Dendritic cell treated with granulocyte-macrophage colony-stimulating factor and Interleukin-4, amounts not matched to agents 40 ng/mL and 50 ng/mL, for 4 days (primary cell): ENCODE measurements around the gene RIPPLY3.
A peak's percentile ranks its signal among the peaks of the same experiment; 100 is the strongest.
"Not testable (repeated sequence)": the region's sequence is repeated elsewhere in the genome, so short reads cannot be mapped to it uniquely, and the experiment has no call there.

ENCODE experiments used
- H3K27ac Mint-ChIP-seq: one replicate; pipeline ENCODE4 v1.8.0; 2022; ENCODE audit warnings: mild to moderate bottlenecking, mixed read lengths
- H3K27me3 Mint-ChIP-seq: one replicate; pipeline ENCODE4 v1.8.0; 2022; ENCODE audit warnings: mild to moderate bottlenecking, mixed read lengths
- H3K36me3 Mint-ChIP-seq: one replicate; pipeline ENCODE4 v1.8.0; 2022; ENCODE audit warnings: low read depth, mixed read lengths
- H3K4me1 Mint-ChIP-seq: one replicate; pipeline ENCODE4 v1.8.0; 2022; ENCODE audit warnings: low read depth, mixed read lengths
- H3K4me3 Mint-ChIP-seq: one replicate; pipeline ENCODE4 v1.8.0; 2022; ENCODE audit warnings: mild to moderate bottlenecking, moderate library complexity, mixed read lengths
- H3K9me3 Mint-ChIP-seq: one replicate; pipeline ENCODE4 v1.8.0; 2022; ENCODE audit warnings: mixed read lengths
- intact Hi-C: fragments of 100-400 bp; cut with micrococcal nuclease; formaldehyde crosslinking; loops from one replicate; pipeline ENCODE4 v1.15.0; 2022

The RIPPLY3 gene

GRCh38 chr21:36990508-36991205 lies 15.8 kb upstream of the RIPPLY3 start:
- Mint-ChIP-seq H3K4me1 (peaks cover 6% of the 10 kb centered on the region), H3K27ac (peak overlapping the region; percentile 91), H3K36me3 (no peaks in the 10 kb centered on the region), H3K9me3 (no peaks in the 10 kb centered on the region), H3K4me3 (peak overlapping the region; percentile 79), H3K27me3 (peaks cover 36% of the 10 kb centered on the region)
- intact Hi-C loops, result loop anchor here (5.0 kb wide), 1 partner anchor 82 kb away; the partner anchor contains the start of genes PIGP and TTC3

- Mint-ChIP-seq H3K27ac (no peak overlapping the region), H3K27me3 (peaks cover 38% of the 10 kb centered on the region), H3K9me3 (no peaks in the 10 kb centered on the region), H3K4me1 (peaks cover 6% of the 10 kb centered on the region), H3K36me3 (no peaks in the 10 kb centered on the region), H3K4me3 (no peak overlapping the region)
- intact Hi-C loops, result loop anchor here (5.0 kb wide), 1 partner anchor 80 kb away; the partner anchor contains the start of genes PIGP and TTC3
Observed at GRCh38 chr21:36992671-36993070, 13.8 kb upstream of the RIPPLY3 start.

GRCh38 chr21:36994501-36995158 lies 11.9 kb upstream of the RIPPLY3 start:
- Mint-ChIP-seq H3K4me1 (peaks cover 6% of the 10 kb centered on the region), H3K9me3 (no peaks in the 10 kb centered on the region), H3K27ac (no peak overlapping the region), H3K27me3 (peaks cover 39% of the 10 kb centered on the region), H3K4me3 (no peak overlapping the region), H3K36me3 (no peaks in the 10 kb centered on the region)
- intact Hi-C loops, result loop anchor here (5.0 kb wide), 1 partner anchor 78 kb away; the partner anchor contains the start of genes PIGP and TTC3

- H3K36me3 Mint-ChIP-seq, H3K9me3 Mint-ChIP-seq, intact Hi-C loops, H3K27ac Mint-ChIP-seq, H3K4me1 Mint-ChIP-seq, H3K4me3 Mint-ChIP-seq: not testable (repeated sequence)
- H3K27me3 Mint-ChIP-seq, result peaks cover 37% of the 10 kb centered on the region
Observed at GRCh38 chr21:36995285-36995684, 11.2 kb upstream of the RIPPLY3 start.

- H3K4me3 Mint-ChIP-seq, result no peak overlapping the region
Observed at GRCh38 chr21:36999131-36999898, 7.2 kb upstream of the RIPPLY3 start.

GRCh38 chr21:37000381-37000780 lies 6.1 kb upstream of the RIPPLY3 start:
- H3K4me3 Mint-ChIP-seq, result no peak overlapping the region
- peaks cover 22% of the 10 kb centered on the region for H3K27me3 Mint-ChIP-seq
- no peaks in the 10 kb centered on the region for H3K4me1 Mint-ChIP-seq
- no peaks in the 10 kb centered on the region for H3K9me3 Mint-ChIP-seq
- H3K36me3 Mint-ChIP-seq, result no peaks in the 10 kb centered on the region
- intact Hi-C loops, result no loop called here
- H3K27ac Mint-ChIP-seq, result no peak overlapping the region

More at GRCh38 chr21:36999131-36999898, 7.2 kb upstream of the RIPPLY3 start:
- Mint-ChIP-seq H3K36me3 (no peaks in the 10 kb centered on the region), H3K27ac (no peak overlapping the region), H3K27me3 (peaks cover 21% of the 10 kb centered on the region), H3K9me3 (no peaks in the 10 kb centered on the region), H3K4me1 (no peaks in the 10 kb centered on the region)
- intact Hi-C loops, result no loop called here

- H3K4me3 Mint-ChIP-seq, result no peak overlapping the region
- intact Hi-C loops, result no loop called here
- no peaks in the 10 kb centered on the region for H3K9me3 Mint-ChIP-seq
- no peaks in the 10 kb centered on the region for H3K4me1 Mint-ChIP-seq
- H3K27ac Mint-ChIP-seq, result no peak overlapping the region
- peaks cover 28% of the 10 kb centered on the region for H3K27me3 Mint-ChIP-seq
- no peaks in the 10 kb centered on the region for H3K36me3 Mint-ChIP-seq
Observed at GRCh38 chr21:37001441-37001840, 5.1 kb upstream of the RIPPLY3 start.

- peaks cover 40% of the 10 kb centered on the region for H3K27me3 Mint-ChIP-seq
- H3K4me3 Mint-ChIP-seq, result not testable (repeated sequence)
Observed at GRCh38 chr21:37002851-37003250, 3.7 kb upstream of the RIPPLY3 start.

GRCh38 chr21:37003917-37004316 lies 2.6 kb upstream of the RIPPLY3 start:
- H3K9me3 Mint-ChIP-seq, H3K4me1 Mint-ChIP-seq, H3K27ac Mint-ChIP-seq, H3K4me3 Mint-ChIP-seq, H3K36me3 Mint-ChIP-seq, intact Hi-C loops: not testable (repeated sequence)
- H3K27me3 Mint-ChIP-seq, result peaks cover 50% of the 10 kb centered on the region

More at GRCh38 chr21:37002851-37003250, 3.7 kb upstream of the RIPPLY3 start:
- intact Hi-C loops, H3K4me1 Mint-ChIP-seq, H3K36me3 Mint-ChIP-seq, H3K9me3 Mint-ChIP-seq, H3K27ac Mint-ChIP-seq: not testable (repeated sequence)

GRCh38 chr21:37005548-37006485 lies 685 bp upstream of the RIPPLY3 start:
- Mint-ChIP-seq H3K9me3 (no peaks in the 10 kb centered on the region), H3K4me1 (peaks cover 7% of the 10 kb centered on the region), H3K36me3 (no peaks in the 10 kb centered on the region), H3K27ac (no peak overlapping the region), H3K4me3 (no peak overlapping the region), H3K27me3 (peaks cover 62% of the 10 kb centered on the region)
- intact Hi-C loops, result no loop called here

- Mint-ChIP-seq H3K27ac (no peak overlapping the region), H3K9me3 (no peaks in the 10 kb centered on the region), H3K4me3 (no peak overlapping the region), H3K36me3 (no peaks in the 10 kb centered on the region), H3K4me1 (peaks cover 7% of the 10 kb centered on the region), H3K27me3 (peaks cover 65% of the 10 kb centered on the region)
- intact Hi-C loops, result loop anchor here (1.0 kb wide), 1 partner anchor 69 kb away; no protein-coding TSS in a partner anchor
Observed at GRCh38 chr21:37008724-37009123, 2.2 kb downstream of the RIPPLY3 start.

GRCh38 chr21:37009740-37010341 lies 3.3 kb downstream of the RIPPLY3 start:
- intact Hi-C loops, result loop anchor here (1.0 kb wide), 1 partner anchor 71 kb away; no protein-coding TSS in a partner anchor
- no peak overlapping the region for H3K27ac Mint-ChIP-seq
- H3K4me1 Mint-ChIP-seq, result peaks cover 7% of the 10 kb centered on the region
- peaks cover 57% of the 10 kb centered on the region for H3K27me3 Mint-ChIP-seq
- peak overlapping the region; percentile 52 for H3K4me3 Mint-ChIP-seq
- no peaks in the 10 kb centered on the region for H3K9me3 Mint-ChIP-seq
- H3K36me3 Mint-ChIP-seq, result no peaks in the 10 kb centered on the region
